Thyroid gland (tissue), 4 donors: ENCODE data around the gene PHACTR1. TPM values are rescaled to one million over a fixed set of nuclear protein-coding genes. Genes with fewer than 3 reads are reported as not detected.

Source experiments
- DNase-seq, 2 donors: peaks; one replicate each; pipeline ENCODE4 v3.0.0-alpha.2; 2019
- H3K27ac ChIP-seq, 3 donors: fragments of 200-600 bp; sonication (generic); 1 replicate in 2 of 3; 2 replicates in 1 of 3; pipeline ENCODE4 v1.5.1; 2016 to 2019; ENCODE audit warnings: mild to moderate bottlenecking in 1 of 3, moderate library complexity in 1 of 3
- H3K27me3 ChIP-seq: fragments of 200-600 bp; sonication (generic); one replicate; pipeline ENCODE4 v1.5.1; 2019
- H3K36me3 ChIP-seq, 2 donors: fragments of 200-600 bp; sonication (generic); one replicate each; pipeline ENCODE4 v1.5.1; 2016 to 2019
- H3K4me1 ChIP-seq, 2 donors: fragments of 200-600 bp; sonication (generic); one replicate each; pipeline ENCODE4 v1.5.1; 2017 to 2019
- H3K4me3 ChIP-seq, 3 donors: fragments of 200-600 bp; sonication (generic); replicated peaks in 1 of 3; 1 replicate in 2 of 3; 2 replicates in 1 of 3; pipeline ENCODE4 v1.5.1; 2016; ENCODE audit warnings: mild to moderate bottlenecking in 1 of 3
- H3K9me3 ChIP-seq: fragments of 200-600 bp; sonication (generic); one replicate; pipeline ENCODE4 v1.5.1; 2017
- POLR2A ChIP-seq, 2 donors: fragments of 450-650 bp; IDR thresholded peaks; one replicate each; pipeline ENCODE4 v1.6.1; 2017; ENCODE audit warnings: antibody characterized with exemption in 2 of 2, mild to moderate bottlenecking in 2 of 2, moderate library complexity in 1 of 2
- WGBS, 2 donors: methylation state at CpG; one replicate each; pipeline ENCODE4 v1.1.5; 2017; 5-methylcytosine and 5-hydroxymethylcytosine counted together
- intact Hi-C: fragments of 100-400 bp; cut with DNase I; formaldehyde crosslinking; loops from one replicate; pipeline ENCODE4 v1.15.1; 2023
- total RNA-seq, 4 donors: library from RNA; depleted of rRNA; stranded (reverse); fragments of >200 nt; gene quantifications; one replicate each; pipeline ENCODE4 v1.2.3, GENCODE V29; 2016
- TF ChIP-seq, protein P1 (sequence below), 6 experiments: fragments of 200-600 bp in 3 of 6; fragments of 450-650 bp in 3 of 6; sonication (generic) in 3 of 6; IDR thresholded peaks; one replicate each; pipeline ENCODE4 v1.5.1; 2016 to 2019; ENCODE audit warnings: antibody characterized with exemption in 6 of 6, mild to moderate bottlenecking in 2 of 6, inconsistent platforms in 1 of 6, moderate library complexity in 1 of 6

PHACTR1 gene
- total RNA-seq, 4 donors from 2014 or later: 2.9 to 8.6 (median 4.4) TPM

- DNase-seq: no peak
- TF ChIP-seq, protein P1, sequence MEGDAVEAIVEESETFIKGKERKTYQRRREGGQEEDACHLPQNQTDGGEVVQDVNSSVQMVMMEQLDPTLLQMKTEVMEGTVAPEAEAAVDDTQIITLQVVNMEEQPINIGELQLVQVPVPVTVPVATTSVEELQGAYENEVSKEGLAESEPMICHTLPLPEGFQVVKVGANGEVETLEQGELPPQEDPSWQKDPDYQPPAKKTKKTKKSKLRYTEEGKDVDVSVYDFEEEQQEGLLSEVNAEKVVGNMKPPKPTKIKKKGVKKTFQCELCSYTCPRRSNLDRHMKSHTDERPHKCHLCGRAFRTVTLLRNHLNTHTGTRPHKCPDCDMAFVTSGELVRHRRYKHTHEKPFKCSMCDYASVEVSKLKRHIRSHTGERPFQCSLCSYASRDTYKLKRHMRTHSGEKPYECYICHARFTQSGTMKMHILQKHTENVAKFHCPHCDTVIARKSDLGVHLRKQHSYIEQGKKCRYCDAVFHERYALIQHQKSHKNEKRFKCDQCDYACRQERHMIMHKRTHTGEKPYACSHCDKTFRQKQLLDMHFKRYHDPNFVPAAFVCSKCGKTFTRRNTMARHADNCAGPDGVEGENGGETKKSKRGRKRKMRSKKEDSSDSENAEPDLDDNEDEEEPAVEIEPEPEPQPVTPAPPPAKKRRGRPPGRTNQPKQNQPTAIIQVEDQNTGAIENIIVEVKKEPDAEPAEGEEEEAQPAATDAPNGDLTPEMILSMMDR (IDR thresholded peaks at IDR 0.05): no peak
- TF ChIP-seq POLR2A (IDR thresholded peaks at IDR 0.05): no peak
- Histone ChIP-seq H3K36me3 (peaks cover 0 to 6% of the 10 kb centered on the region in 2 donors), H3K4me1 (peaks cover 0 to 9% of the 10 kb centered on the region in 2 donors), H3K9me3 (no peaks in the 10 kb centered on the region), H3K27me3 (no peaks in the 10 kb centered on the region), H3K27ac (peak overlapping the region in 2 of 3 donors; percentile 91 to 95), H3K4me3 (peak overlapping the region; percentile 49 to 96 (median 76))
- 1% methylated on average over 10 of the region's 10 CpGs for WGBS, 2 donors
- intact Hi-C loops: no loop called here
Observed at GRCh38 chr6:13327691-13328075, 611.1 kb downstream of the PHACTR1 start.

GRCh38 chr6:13328076-13328874 is 611.7 kb downstream of the PHACTR1 start, which contains the start of gene TBC1D7:
Gene TBC1D7, minus strand, starts transcription at chr6:13328537. Its CDS starts 1,639 bp downstream, at chr6:13326898.
- peak; percentile 25 to 92 for TF ChIP-seq POLR2A (IDR thresholded peaks at IDR 0.05)
- TF ChIP-seq, protein P1 (IDR thresholded peaks at IDR 0.05): peak in 3 of 6 experiments; percentile 18 to 36 (median 34)
- H3K9me3 ChIP-seq: no peaks in the 10 kb centered on the region
- WGBS, 2 donors: 1% methylated on average over 41 to 47 of the region's 63 CpGs
- DNase-seq: peak; percentile 91 to 92
- H3K27ac ChIP-seq: peak within 1 kb of the TSS; percentile 72 to 95 (median 91)
- peaks cover 0 to 9% of the 10 kb centered on the region in 2 donors for H3K4me1 ChIP-seq
- H3K36me3 ChIP-seq: peaks cover 0 to 6% of the 10 kb centered on the region in 2 donors
- peak within 1 kb of the TSS; percentile 76 to 96 (median 82) for H3K4me3 ChIP-seq
- no peaks in the 10 kb centered on the region for H3K27me3 ChIP-seq
- intact Hi-C loops: no loop called here

- 6 to 7% methylated on average over 2 of the region's 2 CpGs for WGBS, 2 donors
- Histone ChIP-seq H3K27me3 (no peaks in the 10 kb centered on the region), H3K27ac (peak overlapping the region; percentile 72 to 95 (median 91)), H3K9me3 (no peaks in the 10 kb centered on the region), H3K4me1 (peaks cover 0 to 9% of the 10 kb centered on the region in 2 donors), H3K4me3 (peak overlapping the region; percentile 76 to 96 (median 82)), H3K36me3 (peaks cover 0 to 6% of the 10 kb centered on the region in 2 donors)
- intact Hi-C loops: no loop called here
- TF ChIP-seq, protein P1 (IDR thresholded peaks at IDR 0.05): no peak
- no peak for TF ChIP-seq POLR2A (IDR thresholded peaks at IDR 0.05)
- DNase-seq: no peak
Observed at GRCh38 chr6:13328875-13329183, 612.3 kb downstream of the PHACTR1 start.

DNA sequence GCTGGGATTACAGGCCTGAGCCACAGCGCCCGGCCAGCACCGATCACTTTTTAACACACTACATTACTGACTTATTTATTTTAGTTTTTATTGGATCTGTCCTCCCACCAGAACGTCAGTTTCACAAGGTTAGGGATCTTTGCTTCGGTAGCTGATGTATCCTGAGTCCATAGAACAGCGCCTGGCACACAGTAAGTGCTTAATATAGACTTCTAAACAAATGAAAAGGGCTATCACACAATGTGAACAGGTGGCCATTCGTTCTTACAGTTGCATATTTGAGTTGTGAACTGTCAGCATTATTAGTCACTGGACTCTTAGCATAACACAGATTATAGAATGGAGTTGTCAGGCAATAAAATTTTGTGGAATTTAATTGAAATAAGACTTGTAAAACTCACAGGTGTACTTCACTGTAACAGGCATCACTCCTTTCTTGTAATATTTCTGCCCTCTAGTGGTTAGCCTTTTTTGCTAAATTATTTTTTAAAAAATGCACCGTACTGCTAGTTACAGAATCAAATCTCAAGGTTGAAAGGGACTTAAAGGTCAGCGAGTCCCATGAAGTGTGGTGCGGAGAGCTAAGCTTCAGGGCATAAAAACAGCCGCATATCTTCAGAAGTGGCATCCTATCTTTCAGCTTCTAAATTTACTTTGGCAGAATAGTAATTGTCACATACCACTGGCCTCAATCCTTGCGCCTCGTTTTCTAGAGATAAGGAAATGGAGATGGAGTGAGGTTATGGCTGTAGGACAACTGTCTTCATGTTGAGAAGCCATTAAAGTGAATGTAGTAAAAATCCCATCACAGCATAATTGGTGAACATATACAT is 615.2 kb downstream of the PHACTR1 start:
- intact Hi-C loops: loop anchor here (5.0 kb wide), 1 partner anchor 419 kb away; no protein-coding TSS in a partner anchor
- WGBS, 2 donors: 58 to 61% methylated on average over 13 of the region's 13 CpGs
- H3K4me3 ChIP-seq: no peak overlapping the region
- no peak for TF ChIP-seq POLR2A (IDR thresholded peaks at IDR 0.05)
- TF ChIP-seq, protein P1 (IDR thresholded peaks at IDR 0.05): peak; percentile 32 to 66 (median 58)
- no peaks in the 10 kb centered on the region for H3K36me3 ChIP-seq
- H3K4me1 ChIP-seq: peaks cover 0 to 9% of the 10 kb centered on the region in 2 donors
- no peak overlapping the region for H3K27ac ChIP-seq
- H3K27me3 ChIP-seq: no peaks in the 10 kb centered on the region
- no peak for DNase-seq
- H3K9me3 ChIP-seq: no peaks in the 10 kb centered on the region
